Epithelial cell of proximal tubule (primary cell): ENCODE data around the gene BAX. TPM values are rescaled to one million over a fixed set of nuclear protein-coding genes. Genes with fewer than 3 reads are reported as not detected.

ENCODE experiments used
- DNase-seq: peaks from one replicate; pipeline ENCODE4 v3.0.0-alpha.2; 2011; ENCODE audit warnings: low read depth
- H3K4me3 ChIP-seq: 2 replicates; pipeline ENCODE4 v1.5.1; 2011; ENCODE audit warnings: low read depth, mild to moderate bottlenecking, low read length
- CTCF ChIP-seq: conservative IDR thresholded peaks from 2 replicates; pipeline ENCODE4 v1.5.1; 2012; ENCODE audit warnings: low read depth, mild to moderate bottlenecking, low read length
- total RNA-seq: library from RNA; depleted of rRNA; stranded (reverse); fragments of >200 nt; gene quantifications from 2 replicates; pipeline ENCODE4 v1.2.3, GENCODE V29; 2015

Gene BAX
- total RNA-seq, 1 donor from 2014 or later, result 179 TPM

- no peak for DNase-seq
- H3K4me3 ChIP-seq, result peak overlapping the region; percentile 82
- TF ChIP-seq CTCF, result peak; percentile 7
These were observed 38.0 kb downstream of the BAX start for GRCh38 chr19:48992581-48993174.

- peak; percentile 95 for DNase-seq
- peak within 1 kb of the TSS; percentile 82 for H3K4me3 ChIP-seq
- TF ChIP-seq CTCF, result peak; percentile 65
These were observed 38.7 kb downstream of the BAX start, which contains the start of the genes GYS1 and RUVBL2 for GRCh38 chr19:48993175-48994034. TSS of gene GYS1 (minus strand) at chr19:48993309. CDS start at chr19:48993112, 197 bp downstream. TSS of gene RUVBL2 (plus strand) at chr19:48993887. CDS start at chr19:48993912, 25 bp downstream.

GRCh38 chr19:48994035-48994386, 39.3 kb downstream of the BAX start:
- no peak for DNase-seq
- TF ChIP-seq CTCF, result no peak
- H3K4me3 ChIP-seq, result peak overlapping the region; percentile 82

GRCh38 chr19:48997972-48998371, 43.3 kb downstream of the BAX start:
- H3K4me3 ChIP-seq, result no peak overlapping the region
- DNase-seq, result no peak
- peak; percentile 73 for TF ChIP-seq CTCF

DNA sequence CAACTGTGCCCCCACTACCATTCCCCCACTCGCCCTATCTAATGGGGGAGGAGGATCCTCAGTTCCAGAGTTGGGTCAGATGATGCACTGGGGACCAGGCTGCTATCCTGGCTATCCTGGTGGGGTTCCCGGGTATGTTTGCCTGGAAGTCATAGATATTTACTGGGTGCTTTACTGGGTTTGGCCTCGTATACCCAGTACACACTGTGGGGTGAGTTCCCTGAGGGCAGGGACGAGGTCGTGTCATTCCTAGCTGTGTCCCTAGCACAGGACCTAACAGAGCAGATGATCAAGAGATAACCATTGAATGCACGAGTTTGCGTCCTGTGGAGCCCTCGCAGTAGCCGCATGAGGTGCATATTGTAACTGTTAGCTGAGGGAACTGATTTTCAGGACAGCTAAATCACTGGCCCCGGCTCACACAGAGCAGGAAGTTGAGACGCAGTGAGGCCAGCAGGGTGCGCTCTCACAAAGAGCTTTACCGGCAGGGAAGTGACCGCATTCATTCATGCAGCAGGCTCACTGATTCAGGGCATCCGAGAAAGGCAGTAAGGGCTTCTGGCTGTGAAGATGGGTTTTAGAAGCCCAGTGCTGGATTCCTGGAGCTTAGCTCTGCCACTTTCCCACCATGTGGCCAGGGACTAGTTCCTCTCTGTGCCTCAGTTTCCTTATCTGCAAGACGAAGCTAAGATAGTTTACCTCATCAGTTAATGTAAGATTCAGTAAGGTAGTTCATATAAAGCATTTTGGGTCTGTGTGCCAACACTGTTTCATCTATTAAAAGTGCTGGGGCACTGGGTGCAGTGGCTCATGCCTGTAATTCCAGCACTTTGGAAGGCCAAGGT, 45.0 kb downstream of the BAX start:
- no peak overlapping the region for H3K4me3 ChIP-seq
- no peak for DNase-seq
- peak; percentile 80 for TF ChIP-seq CTCF

- TF ChIP-seq CTCF, result no peak
- no peak for DNase-seq
- no peak overlapping the region for H3K4me3 ChIP-seq
These were observed 49.5 kb downstream of the BAX start for GRCh38 chr19:49004133-49004532.
